OCI-LY3 (cell line): Measurements from ENCODE around the gene TSC22D1.

ENCODE experiments used
- EZH2phosphoT487 ChIP-seq: fragments of 200-600 bp; shearing (Covaris generic); IDR thresholded peaks from 2 replicates; pipeline ENCODE4 v1.6.1; 2018; ENCODE audit warnings: antibody characterized with exemption, mixed run types, low read depth
- TF ChIP-seq, protein P1 (sequence below): fragments of 200-600, 300-600 bp; sonication (generic); IDR thresholded peaks from 2 replicates; pipeline ENCODE4 v1.5.1; 2014; ENCODE audit warnings: antibody characterized with exemption, low read length, low read depth

DNA sequence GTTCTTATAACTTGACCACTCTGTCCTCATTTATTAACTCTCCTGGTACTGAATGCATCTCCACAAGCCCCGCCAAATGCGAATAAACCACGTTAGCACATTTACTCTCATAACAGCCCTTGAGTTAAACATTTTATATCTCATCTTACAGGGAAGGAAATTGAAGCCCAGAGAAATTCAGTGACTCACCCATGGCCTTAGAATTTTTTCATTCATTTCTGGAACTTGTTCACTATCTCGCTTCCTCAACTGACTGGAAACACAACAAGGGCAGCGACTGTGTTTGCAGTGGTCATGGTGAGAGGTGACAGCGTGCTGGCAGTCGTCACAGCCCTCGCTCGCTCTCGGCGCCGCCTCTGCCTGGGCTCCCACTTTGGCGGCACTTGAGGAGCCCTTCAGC lies 163.0 kb downstream of the TSC22D1 start:
- TF ChIP-seq, protein P1, sequence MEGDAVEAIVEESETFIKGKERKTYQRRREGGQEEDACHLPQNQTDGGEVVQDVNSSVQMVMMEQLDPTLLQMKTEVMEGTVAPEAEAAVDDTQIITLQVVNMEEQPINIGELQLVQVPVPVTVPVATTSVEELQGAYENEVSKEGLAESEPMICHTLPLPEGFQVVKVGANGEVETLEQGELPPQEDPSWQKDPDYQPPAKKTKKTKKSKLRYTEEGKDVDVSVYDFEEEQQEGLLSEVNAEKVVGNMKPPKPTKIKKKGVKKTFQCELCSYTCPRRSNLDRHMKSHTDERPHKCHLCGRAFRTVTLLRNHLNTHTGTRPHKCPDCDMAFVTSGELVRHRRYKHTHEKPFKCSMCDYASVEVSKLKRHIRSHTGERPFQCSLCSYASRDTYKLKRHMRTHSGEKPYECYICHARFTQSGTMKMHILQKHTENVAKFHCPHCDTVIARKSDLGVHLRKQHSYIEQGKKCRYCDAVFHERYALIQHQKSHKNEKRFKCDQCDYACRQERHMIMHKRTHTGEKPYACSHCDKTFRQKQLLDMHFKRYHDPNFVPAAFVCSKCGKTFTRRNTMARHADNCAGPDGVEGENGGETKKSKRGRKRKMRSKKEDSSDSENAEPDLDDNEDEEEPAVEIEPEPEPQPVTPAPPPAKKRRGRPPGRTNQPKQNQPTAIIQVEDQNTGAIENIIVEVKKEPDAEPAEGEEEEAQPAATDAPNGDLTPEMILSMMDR, result no peak
- no peak for TF ChIP-seq EZH2phosphoT487
